ENCODE results near the gene COL4A2. TPM values are rescaled to one million over a fixed set of nuclear protein-coding genes. Genes with fewer than 3 reads are reported as not detected.

The COL4A2 gene
- total RNA-seq, 1 donor from 2014 or later, result 180 TPM

- Histone ChIP-seq H3K27me3 (no peaks in the 10 kb centered on the region), H3K4me1 (peaks cover 43% of the 10 kb centered on the region), H3K27ac (peak overlapping the region; percentile 68), H3K9me3 (no peaks in the 10 kb centered on the region), H3K36me3 (no peaks in the 10 kb centered on the region), H3K4me3 (no peak overlapping the region)
- no peak for DNase-seq (ENCODE audit: extremely low spot score in 2 of 2)
- TF ChIP-seq POLR2A (IDR thresholded peaks at IDR 0.05) (no peak), CTCF (IDR thresholded peaks at IDR 0.05) (no peak), POLR2AphosphoS5 (IDR thresholded peaks at IDR 0.05; ENCODE audit: insufficient read depth in 1 of 2, low read depth in 1 of 2) (no peak)
- intact Hi-C loops (cut with DNase I), result loop anchor here (10.0 kb wide), 1 partner anchor 85 kb away; no protein-coding TSS in a partner anchor
These were observed 22.8 kb downstream of the COL4A2 start for GRCh38 chr13:110329798-110330461.

- DNase-seq (ENCODE audit: extremely low spot score in 2 of 2), result no peak
- Histone ChIP-seq H3K27ac (peak overlapping the region; percentile 68), H3K4me1 (peaks cover 43% of the 10 kb centered on the region), H3K9me3 (no peaks in the 10 kb centered on the region), H3K4me3 (no peak overlapping the region), H3K36me3 (no peaks in the 10 kb centered on the region), H3K27me3 (no peaks in the 10 kb centered on the region)
- peak in 1 of 2 donors; percentile 45 for TF ChIP-seq POLR2AphosphoS5 (IDR thresholded peaks at IDR 0.05; ENCODE audit: insufficient read depth in 1 of 2, low read depth in 1 of 2)
- no peak for TF ChIP-seq POLR2A (IDR thresholded peaks at IDR 0.05)
- TF ChIP-seq CTCF (IDR thresholded peaks at IDR 0.05), result no peak
- intact Hi-C loops (cut with DNase I), result loop anchor here (10.0 kb wide), 1 partner anchor 84 kb away; no protein-coding TSS in a partner anchor
These were observed 23.5 kb downstream of the COL4A2 start for GRCh38 chr13:110330491-110331011.

- no peak for DNase-seq (ENCODE audit: extremely low spot score in 2 of 2)
- no peaks in the 10 kb centered on the region for H3K27me3 ChIP-seq
- H3K9me3 ChIP-seq, result no peaks in the 10 kb centered on the region
- TF ChIP-seq POLR2A (IDR thresholded peaks at IDR 0.05), result no peak
- no peak for TF ChIP-seq POLR2AphosphoS5 (IDR thresholded peaks at IDR 0.05; ENCODE audit: insufficient read depth in 1 of 2, low read depth in 1 of 2)
- TF ChIP-seq CTCF (IDR thresholded peaks at IDR 0.05), result no peak
- intact Hi-C loops (cut with DNase I), result loop anchor here (10.0 kb wide), 1 partner anchor 83 kb away; no protein-coding TSS in a partner anchor
- H3K4me3 ChIP-seq, result peak overlapping the region in 1 of 2 donors; percentile 9
- peaks cover 41% of the 10 kb centered on the region for H3K4me1 ChIP-seq
- no peaks in the 10 kb centered on the region for H3K36me3 ChIP-seq
- H3K27ac ChIP-seq, result peak overlapping the region; percentile 68
These were observed 24.3 kb downstream of the COL4A2 start for GRCh38 chr13:110331362-110331761.

GRCh38 chr13:110332750-110333149 is 25.7 kb downstream of the COL4A2 start:
- Histone ChIP-seq H3K36me3 (no peaks in the 10 kb centered on the region), H3K27me3 (no peaks in the 10 kb centered on the region), H3K4me1 (peaks cover 53% of the 10 kb centered on the region), H3K27ac (no peak overlapping the region), H3K4me3 (no peak overlapping the region), H3K9me3 (no peaks in the 10 kb centered on the region)
- intact Hi-C loops (cut with DNase I), result loop anchor here (10.0 kb wide), 1 partner anchor 82 kb away; no protein-coding TSS in a partner anchor
- TF ChIP-seq POLR2AphosphoS5 (IDR thresholded peaks at IDR 0.05; ENCODE audit: insufficient read depth in 1 of 2, low read depth in 1 of 2) (no peak), POLR2A (IDR thresholded peaks at IDR 0.05) (no peak), CTCF (IDR thresholded peaks at IDR 0.05) (no peak)
- DNase-seq (ENCODE audit: extremely low spot score in 2 of 2), result no peak

GRCh38 chr13:110333837-110334236 is 26.8 kb downstream of the COL4A2 start:
- Histone ChIP-seq H3K27ac (no peak overlapping the region), H3K4me1 (peaks cover 63% of the 10 kb centered on the region)
- intact Hi-C loops (cut with DNase I), result loop anchor here (10.0 kb wide), 1 partner anchor 81 kb away; no protein-coding TSS in a partner anchor

More at GRCh38 chr13:110333837-110334236, 26.8 kb downstream of the COL4A2 start:
- no peak for DNase-seq (ENCODE audit: extremely low spot score in 2 of 2)
- no peaks in the 10 kb centered on the region for H3K27me3 ChIP-seq
- H3K9me3 ChIP-seq, result no peaks in the 10 kb centered on the region
- TF ChIP-seq CTCF (IDR thresholded peaks at IDR 0.05) (no peak), POLR2A (IDR thresholded peaks at IDR 0.05) (no peak), POLR2AphosphoS5 (IDR thresholded peaks at IDR 0.05; ENCODE audit: insufficient read depth in 1 of 2, low read depth in 1 of 2) (no peak)
- H3K36me3 ChIP-seq, result no peaks in the 10 kb centered on the region
- no peak overlapping the region for H3K4me3 ChIP-seq

Data from vagina (tissue), 2 donors.